Fibroblast of the aortic adventitia (primary cell): ENCODE measurements around the gene ALKBH8. TPM values are rescaled to one million over a fixed set of nuclear protein-coding genes. Genes with fewer than 3 reads are reported as not detected.
A peak's percentile ranks its signal among the peaks of the same experiment; 100 is the strongest.
"Not testable (repeated sequence)": the region's sequence is repeated elsewhere in the genome, so short reads cannot be mapped to it uniquely, and the experiment has no call there.

ENCODE experiments used
- DNase-seq: peaks from one replicate; pipeline ENCODE4 v3.0.0-alpha.2; 2010; ENCODE audit warnings: low read depth
- H3K4me3 ChIP-seq: 2 replicates; pipeline ENCODE4 v1.5.1; 2011; ENCODE audit warnings: low read depth, mild to moderate bottlenecking, control low read depth, low read length, moderate library complexity
- total RNA-seq: library from RNA; depleted of rRNA; stranded (reverse); fragments of >200 nt; gene quantifications from 2 replicates; pipeline ENCODE4 v1.2.3, GENCODE V29; 2012; ENCODE audit warnings: low replicate concordance
- TF ChIP-seq, protein P1 (sequence below): IDR thresholded peaks from 2 replicates; pipeline ENCODE4 v1.5.1; 2011; ENCODE audit warnings: mild to moderate bottlenecking, low read length, control low read depth, inconsistent platforms; ENCODE audit not compliant: insufficient read depth

The ALKBH8 gene
- total RNA-seq, 1 donor = 10.7 TPM

- TF ChIP-seq, protein P1, sequence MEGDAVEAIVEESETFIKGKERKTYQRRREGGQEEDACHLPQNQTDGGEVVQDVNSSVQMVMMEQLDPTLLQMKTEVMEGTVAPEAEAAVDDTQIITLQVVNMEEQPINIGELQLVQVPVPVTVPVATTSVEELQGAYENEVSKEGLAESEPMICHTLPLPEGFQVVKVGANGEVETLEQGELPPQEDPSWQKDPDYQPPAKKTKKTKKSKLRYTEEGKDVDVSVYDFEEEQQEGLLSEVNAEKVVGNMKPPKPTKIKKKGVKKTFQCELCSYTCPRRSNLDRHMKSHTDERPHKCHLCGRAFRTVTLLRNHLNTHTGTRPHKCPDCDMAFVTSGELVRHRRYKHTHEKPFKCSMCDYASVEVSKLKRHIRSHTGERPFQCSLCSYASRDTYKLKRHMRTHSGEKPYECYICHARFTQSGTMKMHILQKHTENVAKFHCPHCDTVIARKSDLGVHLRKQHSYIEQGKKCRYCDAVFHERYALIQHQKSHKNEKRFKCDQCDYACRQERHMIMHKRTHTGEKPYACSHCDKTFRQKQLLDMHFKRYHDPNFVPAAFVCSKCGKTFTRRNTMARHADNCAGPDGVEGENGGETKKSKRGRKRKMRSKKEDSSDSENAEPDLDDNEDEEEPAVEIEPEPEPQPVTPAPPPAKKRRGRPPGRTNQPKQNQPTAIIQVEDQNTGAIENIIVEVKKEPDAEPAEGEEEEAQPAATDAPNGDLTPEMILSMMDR = no peak
- no peak for DNase-seq
- H3K4me3 ChIP-seq = no peak overlapping the region
These were observed 17.6 kb downstream of the ALKBH8 start for GRCh38 chr11:107547961-107548360.

DNA sequence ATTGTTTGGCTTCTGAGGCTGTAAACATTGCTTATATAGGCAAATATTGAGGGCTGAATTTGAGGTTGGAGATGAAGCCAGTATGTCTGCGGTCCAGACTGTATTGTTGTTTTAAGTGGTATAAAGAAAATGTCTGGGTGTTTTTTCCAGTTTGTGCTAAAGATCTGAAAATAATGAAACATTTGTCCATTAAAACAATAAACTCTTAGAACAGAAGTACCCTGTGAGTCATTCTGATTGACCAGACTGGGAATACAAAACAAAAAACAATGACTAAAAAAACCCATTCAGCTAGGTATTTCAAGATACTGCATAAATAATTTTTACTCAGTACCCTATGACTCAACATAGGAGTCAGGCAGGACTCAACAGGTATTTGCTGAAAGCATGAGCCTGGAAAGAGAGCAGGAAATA lies 20.4 kb downstream of the ALKBH8 start:
- H3K4me3 ChIP-seq = no peak overlapping the region
- TF ChIP-seq, protein P1 = no peak
- DNase-seq = peak; percentile 57

- H3K4me3 ChIP-seq = no peak overlapping the region
- TF ChIP-seq, protein P1 = no peak
- DNase-seq = no peak
These were observed 26.7 kb downstream of the ALKBH8 start for GRCh38 chr11:107538821-107539220.

DNA sequence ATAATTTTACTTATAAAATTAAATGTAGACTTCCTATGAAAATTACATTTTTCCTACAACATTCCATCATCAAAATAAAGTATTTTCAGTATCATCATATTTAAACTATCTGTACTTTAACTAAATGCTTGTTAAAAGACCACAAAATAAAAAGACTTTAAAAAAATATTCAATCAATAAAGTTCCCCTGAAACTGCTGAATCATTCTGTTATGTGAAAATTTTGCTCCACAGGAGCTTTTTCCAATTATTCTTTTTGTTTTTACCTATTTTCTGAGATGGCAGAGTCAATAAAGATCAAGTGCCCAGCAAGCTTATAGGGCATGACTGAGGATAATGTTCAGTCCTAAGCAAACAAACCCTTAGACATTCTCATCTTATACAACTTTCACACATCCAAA lies 27.3 kb downstream of the ALKBH8 start:
- H3K4me3 ChIP-seq = no peak overlapping the region
- TF ChIP-seq, protein P1 = no peak

DNA sequence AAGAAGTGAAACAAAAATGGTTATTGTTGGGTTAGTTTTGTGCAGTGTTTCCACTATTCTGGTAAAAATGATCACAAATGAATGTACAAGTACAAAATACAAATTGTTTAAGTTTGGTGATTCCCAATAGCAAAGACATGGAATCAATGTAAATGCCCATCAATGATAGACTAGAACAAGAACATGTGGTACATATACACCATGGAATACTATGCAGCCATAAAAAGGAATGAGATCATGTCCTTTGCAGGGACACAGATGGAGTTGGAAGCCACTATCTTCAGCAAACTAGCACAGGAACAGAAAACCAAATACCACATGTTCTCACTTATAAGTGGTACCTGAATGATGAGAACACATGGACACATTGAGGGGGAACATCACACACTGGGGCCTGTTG lies 28.4 kb downstream of the ALKBH8 start:
- DNase-seq = not testable (repeated sequence)

More for the DNA sequence above, 27.3 kb downstream of the ALKBH8 start:
- no peak for DNase-seq

GRCh38 chr11:107526197-107526596 lies 39.3 kb downstream of the ALKBH8 start:
- H3K4me3 ChIP-seq = no peak overlapping the region
- DNase-seq = no peak
- TF ChIP-seq, protein P1 = no peak

More for the DNA sequence above, 28.4 kb downstream of the ALKBH8 start:
- not testable (repeated sequence) for H3K4me3 ChIP-seq

- no peak overlapping the region for H3K4me3 ChIP-seq
- DNase-seq = no peak
- TF ChIP-seq, protein P1 = no peak
These were observed 56.7 kb downstream of the ALKBH8 start for GRCh38 chr11:107508858-107509244.
